Endothelial cell of umbilical vein (primary cell): ENCODE results near the gene OXSR1. TPM values are rescaled to one million over a fixed set of nuclear protein-coding genes. Genes with fewer than 3 reads are reported as not detected.

Source experiments
- BruUV-seq: library from RNA; stranded (reverse); fragments of 400-500 nt; replicated peaks from 2 replicates; lab custom pipeline; 2021; lab: Mats Ljungman, UMichigan
- CTCF ChIA-PET: fragments of 300-600, 350-600 bp; sonication (Branson Sonifier 250); formaldehyde crosslinking; loops from one replicate; lab custom pipeline; 2021; ENCODE audit warnings: antibody characterized with exemption, inconsistent platforms; lab: Charles Lee
- POLR2A ChIA-PET: fragments of 300-600, 350-600 bp; sonication (Branson Sonifier 250); formaldehyde crosslinking; loops from one replicate; lab custom pipeline; 2021; ENCODE audit warnings: antibody characterized with exemption, inconsistent platforms; lab: Charles Lee
- DNase-seq: peaks from one replicate; pipeline ENCODE4 v3.0.0-alpha.2; 2011; ENCODE audit warnings: low read depth, low spot score
- FAIRE-seq: peaks from 2 replicates; lab custom pipeline; 2011; peaks lifted over from hg19 to GRCh38; lab: Jason Lieb, UNC
- H2AFZ ChIP-seq: 2 replicates; pipeline ENCODE4 v1.6.0; 2012; ENCODE audit warnings: low read depth, low read length, control low read depth, inconsistent platforms
- H3K27ac ChIP-seq: 2 replicates; pipeline ENCODE4 v1.5.1; 2011; ENCODE audit warnings: low read depth, mild to moderate bottlenecking, control low read depth, low read length, moderate library complexity; ENCODE audit not compliant: insufficient read depth
- H3K27me3 ChIP-seq, 2 experiments: 2 replicates each; pipeline versions ENCODE4 v1.6.0 to v1.6.1; 2011; ENCODE audit warnings: low read length in 2 of 2, mixed read lengths in 1 of 2; ENCODE audit not compliant: control insufficient read depth in 2 of 2, insufficient read depth in 2 of 2
- H3K36me3 ChIP-seq, 2 experiments: 2 replicates in 1 of 2; 3 replicates in 1 of 2; pipeline ENCODE4 v1.5.1; 2011; ENCODE audit warnings: low read length in 2 of 2, mild to moderate bottlenecking in 1 of 2, moderate library complexity in 1 of 2; ENCODE audit not compliant: control insufficient read depth in 2 of 2, insufficient read depth in 2 of 2; ENCODE audit errors: extremely low read depth in 1 of 2
- H3K4me1 ChIP-seq: 3 replicates; pipeline ENCODE4 v1.5.1; 2011; ENCODE audit warnings: mild to moderate bottlenecking, low read length; ENCODE audit not compliant: control insufficient read depth, insufficient read depth; ENCODE audit errors: extremely low read depth
- H3K4me2 ChIP-seq: 2 replicates; pipeline ENCODE4 v1.6.1; 2011; ENCODE audit warnings: low read length, control low read depth, mixed read lengths; ENCODE audit not compliant: insufficient read depth
- H3K4me3 ChIP-seq, 3 experiments: fragments of 200-600 bp in 1 of 3; sonication (generic), shearing (Covaris generic) in 1 of 3; replicated peaks in 1 of 3; 2 replicates each; pipeline ENCODE4 v1.5.1; 2011 to 2016; ENCODE audit warnings: control low read depth in 3 of 3, low read length in 3 of 3, mild to moderate bottlenecking in 2 of 3, inconsistent platforms in 1 of 3, low read depth in 1 of 3, moderate library complexity in 1 of 3; ENCODE audit not compliant: insufficient read depth in 1 of 3
- H3K79me2 ChIP-seq: 2 replicates; pipeline ENCODE4 v1.6.0; 2012; ENCODE audit warnings: low read length, inconsistent platforms; ENCODE audit not compliant: control insufficient read depth, insufficient read depth
- H3K9ac ChIP-seq: replicated peaks from 2 replicates; pipeline ENCODE3; 2011; ENCODE audit warnings: low read length, control low read depth; ENCODE audit not compliant: insufficient read depth; ENCODE audit errors: extremely low read depth
- H3K9me1 ChIP-seq: replicated peaks from 3 replicates; pipeline ENCODE4 v1.6.0; 2011; ENCODE audit warnings: mild to moderate bottlenecking, low read length; ENCODE audit not compliant: control insufficient read depth, insufficient read depth; ENCODE audit errors: extremely low read depth
- H3K9me3 ChIP-seq: replicated peaks from 2 replicates; pipeline ENCODE4 v1.5.1; 2012; ENCODE audit warnings: low read length, inconsistent platforms; ENCODE audit not compliant: control insufficient read depth, insufficient read depth
- H4K20me1 ChIP-seq: replicated peaks from 2 replicates; pipeline ENCODE3; 2011; ENCODE audit warnings: mild to moderate bottlenecking, low read length; ENCODE audit not compliant: control insufficient read depth, insufficient read depth; ENCODE audit errors: extremely low read depth
- EZH2 ChIP-seq: IDR thresholded peaks from 2 replicates; pipeline ENCODE4 v1.6.1; 2012; ENCODE audit warnings: borderline replicate concordance, low read depth, mild to moderate bottlenecking, moderate library complexity, low read length, inconsistent platforms; ENCODE audit not compliant: severe bottlenecking
- FOS ChIP-seq: IDR thresholded peaks from 2 replicates; pipeline ENCODE4 v1.6.1; 2011; ENCODE audit warnings: mild to moderate bottlenecking, low read length, moderate library complexity, borderline replicate concordance; ENCODE audit not compliant: insufficient read depth
- GATA2 ChIP-seq: IDR thresholded peaks from 2 replicates; pipeline ENCODE4 v1.7.0; 2011; ENCODE audit warnings: low read depth, mild to moderate bottlenecking, moderate library complexity, mixed read lengths, low read length; ENCODE audit not compliant: insufficient read length, insufficient read depth
- JUN ChIP-seq: IDR thresholded peaks from 2 replicates; pipeline ENCODE4 v1.6.1; 2011; ENCODE audit warnings: borderline replicate concordance, low read depth; ENCODE audit not compliant: insufficient read length, insufficient read depth
- MYC ChIP-seq: IDR thresholded peaks from one replicate; pipeline ENCODE4 v1.6.1; 2011; ENCODE audit warnings: mild to moderate bottlenecking, low read depth, low read length
- POLR2A ChIP-seq: IDR thresholded peaks from 2 replicates; pipeline ENCODE4 v1.6.1; 2012; ENCODE audit warnings: low read depth, mild to moderate bottlenecking, control low read depth, low read length
- POLR2AphosphoS5 ChIP-seq: IDR thresholded peaks from 2 replicates; pipeline ENCODE4 v1.6.1; 2012; ENCODE audit warnings: low read depth, mild to moderate bottlenecking, control low read depth, low read length, moderate library complexity; ENCODE audit not compliant: insufficient read depth
- dilution Hi-C: fragments of 300-500 bp; cut with MboI; formaldehyde crosslinking; loops from one replicate; pipeline ENCODE4 v1.15.0; 2019; ENCODE audit warnings: low sequenced_read_pairs; ENCODE audit not compliant: extremely low pct_ligation_motif_present
- intact Hi-C: fragments of 100-400 bp; cut with micrococcal nuclease; formaldehyde crosslinking; loops from one replicate; pipeline ENCODE4 v1.10.0; 2022
- polyA plus RNA-seq, 4 experiments: library from polyadenylated mRNA; depleted of rRNA in 3 of 4; stranded (reverse) in 3 of 4; unstranded in 1 of 4; fragments of >200 nt; gene quantifications; 2 replicates each; pipeline versions ENCODE4 v1.2.1 to v1.2.3, GENCODE V29; 2011 to 2012; ENCODE audit warnings: missing spikeins in 1 of 4
- total RNA-seq: library from RNA; stranded (reverse); gene quantifications from 2 replicates; pipeline ENCODE4 v1.2.3, GENCODE V29; 2021
- TF ChIP-seq, protein P1 (sequence below): IDR thresholded peaks from 2 replicates; pipeline ENCODE4 v1.6.1; 2011; ENCODE audit not compliant: insufficient read depth, insufficient read length
- TF ChIP-seq, protein P2 (sequence below), 2 donors: IDR thresholded peaks; 1 replicate in 1 of 2; 2 replicates in 1 of 2; pipeline ENCODE4 v1.5.1; 2011; ENCODE audit warnings: low read length in 2 of 2, mild to moderate bottlenecking in 2 of 2, moderate library complexity in 2 of 2, control low read depth in 1 of 2, inconsistent platforms in 1 of 2, low read depth in 1 of 2; ENCODE audit not compliant: insufficient read depth in 1 of 2; ENCODE audit errors: extremely low read depth in 1 of 2

OXSR1 gene
- total and polyA plus RNA-seq, 2 donors (not counting 3 experiments of a cell fraction or from before 2014, with no cell fraction given) = 15.1 to 32.9 TPM

DNA sequence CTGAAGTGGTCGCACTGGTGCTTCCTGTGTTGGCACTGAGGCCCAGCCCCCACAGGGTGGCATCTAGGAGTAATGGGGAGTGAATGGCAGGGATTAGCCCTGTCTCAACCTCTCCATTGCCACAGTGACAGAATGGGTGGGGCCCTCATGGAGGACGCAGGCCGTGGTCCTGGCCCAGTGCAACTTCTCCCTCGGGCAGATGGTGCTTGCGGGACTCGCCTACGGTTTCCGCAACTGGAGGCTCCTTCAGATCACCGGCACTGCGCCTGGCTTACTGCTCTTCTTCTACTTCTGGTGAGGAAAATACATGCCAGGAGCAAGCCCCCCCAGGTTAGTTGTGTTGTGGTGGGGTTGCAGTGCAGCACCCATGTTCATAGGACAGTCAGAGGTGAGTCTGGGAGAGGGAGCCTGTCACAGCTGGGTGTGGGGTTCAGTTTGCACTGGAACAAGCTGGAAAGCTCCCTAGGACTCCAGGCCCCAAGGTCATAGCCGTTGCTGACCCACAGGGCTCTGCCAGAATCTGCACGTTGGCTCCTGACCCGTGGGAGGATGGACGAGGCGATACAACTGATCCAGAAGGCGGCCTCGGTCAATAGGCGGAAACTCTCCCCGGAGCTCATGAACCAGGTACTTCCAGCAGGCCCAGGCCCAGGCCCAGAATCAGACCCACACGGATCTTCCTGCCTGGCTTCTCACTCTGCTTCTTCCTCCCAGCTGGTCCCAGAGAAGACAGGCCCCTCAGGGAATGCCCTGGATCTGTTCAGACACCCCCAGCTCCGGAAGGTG lies 109.7 kb downstream of the OXSR1 start:
- dilution Hi-C loops = no loop called here
- no TSS peak for BruUV-seq
- no peak overlapping the region for H3K9ac ChIP-seq
- CTCF ChIA-PET = interaction anchor here (1.2 kb wide), 1 partner anchor 9 kb away, joined by 3 read pairs; the partner anchor contains the start of gene SLC22A13
- H3K9me1 ChIP-seq = no peaks in the 10 kb centered on the region
- intact Hi-C loops = no loop called here
- H4K20me1 ChIP-seq = no peaks in the 10 kb centered on the region
- H3K27ac ChIP-seq = no peak overlapping the region
- FAIRE-seq (no peak), DNase-seq (no peak)
- H3K4me1 ChIP-seq = no peaks in the 10 kb centered on the region
- no peak overlapping the region for H3K4me3 ChIP-seq
- POLR2A ChIA-PET = no interaction called here
- no peak overlapping the region for H2AFZ ChIP-seq
- H3K36me3 ChIP-seq = no peaks in the 10 kb centered on the region
- H3K27me3 ChIP-seq = no peaks in the 10 kb centered on the region
- no peaks in the 10 kb centered on the region for H3K9me3 ChIP-seq
- no peaks in the 10 kb centered on the region for H3K79me2 ChIP-seq
- H3K4me2 ChIP-seq = no peak overlapping the region
- no peak for TF ChIP-seq FOS
- TF ChIP-seq, protein P1, sequence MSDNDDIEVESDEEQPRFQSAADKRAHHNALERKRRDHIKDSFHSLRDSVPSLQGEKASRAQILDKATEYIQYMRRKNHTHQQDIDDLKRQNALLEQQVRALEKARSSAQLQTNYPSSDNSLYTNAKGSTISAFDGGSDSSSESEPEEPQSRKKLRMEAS = no peak
- no peak for TF ChIP-seq POLR2AphosphoS5
- TF ChIP-seq, protein P2, sequence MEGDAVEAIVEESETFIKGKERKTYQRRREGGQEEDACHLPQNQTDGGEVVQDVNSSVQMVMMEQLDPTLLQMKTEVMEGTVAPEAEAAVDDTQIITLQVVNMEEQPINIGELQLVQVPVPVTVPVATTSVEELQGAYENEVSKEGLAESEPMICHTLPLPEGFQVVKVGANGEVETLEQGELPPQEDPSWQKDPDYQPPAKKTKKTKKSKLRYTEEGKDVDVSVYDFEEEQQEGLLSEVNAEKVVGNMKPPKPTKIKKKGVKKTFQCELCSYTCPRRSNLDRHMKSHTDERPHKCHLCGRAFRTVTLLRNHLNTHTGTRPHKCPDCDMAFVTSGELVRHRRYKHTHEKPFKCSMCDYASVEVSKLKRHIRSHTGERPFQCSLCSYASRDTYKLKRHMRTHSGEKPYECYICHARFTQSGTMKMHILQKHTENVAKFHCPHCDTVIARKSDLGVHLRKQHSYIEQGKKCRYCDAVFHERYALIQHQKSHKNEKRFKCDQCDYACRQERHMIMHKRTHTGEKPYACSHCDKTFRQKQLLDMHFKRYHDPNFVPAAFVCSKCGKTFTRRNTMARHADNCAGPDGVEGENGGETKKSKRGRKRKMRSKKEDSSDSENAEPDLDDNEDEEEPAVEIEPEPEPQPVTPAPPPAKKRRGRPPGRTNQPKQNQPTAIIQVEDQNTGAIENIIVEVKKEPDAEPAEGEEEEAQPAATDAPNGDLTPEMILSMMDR (IDR thresholded peaks at IDR 0.05; ENCODE audit: extremely low read depth in 1 of 2, insufficient read depth in 1 of 2, low read depth in 1 of 2, low read length in 2 of 2) = no peak
- TF ChIP-seq JUN = no peak
- TF ChIP-seq POLR2A = no peak
- no peak for TF ChIP-seq EZH2
- no peak for TF ChIP-seq MYC
- TF ChIP-seq GATA2 = no peak
